ENCODE results near the gene RPP30.
"Not testable (repeated sequence)": the region's sequence is repeated elsewhere in the genome, so short reads cannot be mapped to it uniquely, and the experiment has no call there.

Gene RPP30

GRCh38 chr10:90879062-90879461, 7.3 kb downstream of the RPP30 start:
- no peaks in the 10 kb centered on the region for H3K9me3 ChIP-seq (ENCODE audit: low read length)
- H3K27me3 ChIP-seq (ENCODE audit: control insufficient read depth in 1 of 2, insufficient read depth in 2 of 2, low read length in 2 of 2) = no peaks in the 10 kb centered on the region
- H3K27ac ChIP-seq (ENCODE audit: low read depth, low read length) = no peak overlapping the region
- H3K9ac ChIP-seq (ENCODE audit: low read length) = no peak overlapping the region
- peaks cover 42% of the 10 kb centered on the region for H3K36me3 ChIP-seq (ENCODE audit: insufficient read depth, low read length)
- H3K4me1 ChIP-seq (ENCODE audit: insufficient read depth, low read length) = no peaks in the 10 kb centered on the region
- no peak overlapping the region for H3K4me3 ChIP-seq (ENCODE audit: low read depth in 1 of 2, low read length in 2 of 2)

- H3K9me3 ChIP-seq (ENCODE audit: low read length); H3K9ac ChIP-seq (ENCODE audit: low read length); H3K27me3 ChIP-seq (ENCODE audit: control insufficient read depth in 1 of 2, insufficient read depth in 2 of 2, low read length in 2 of 2); H3K27ac ChIP-seq (ENCODE audit: low read depth, low read length); H3K4me3 ChIP-seq (ENCODE audit: low read depth in 1 of 2, low read length in 2 of 2); H3K4me1 ChIP-seq (ENCODE audit: insufficient read depth, low read length): not testable (repeated sequence)
- H3K36me3 ChIP-seq (ENCODE audit: insufficient read depth, low read length) = peaks cover 42% of the 10 kb centered on the region
Measured at GRCh38 chr10:90880059-90880719, 8.4 kb downstream of the RPP30 start.

GRCh38 chr10:90884431-90884830, 12.7 kb downstream of the RPP30 start:
- Histone ChIP-seq H3K36me3 (ENCODE audit: insufficient read depth, low read length) (peaks cover 31% of the 10 kb centered on the region), H3K27ac (ENCODE audit: low read depth, low read length) (no peak overlapping the region), H3K9ac (ENCODE audit: low read length) (no peak overlapping the region), H3K27me3 (ENCODE audit: control insufficient read depth in 1 of 2, insufficient read depth in 2 of 2, low read length in 2 of 2) (no peaks in the 10 kb centered on the region), H3K4me1 (ENCODE audit: insufficient read depth, low read length) (no peaks in the 10 kb centered on the region), H3K9me3 (ENCODE audit: low read length) (no peaks in the 10 kb centered on the region), H3K4me3 (ENCODE audit: low read depth in 1 of 2, low read length in 2 of 2) (no peak overlapping the region)

GRCh38 chr10:90885176-90885575, 13.4 kb downstream of the RPP30 start:
- Histone ChIP-seq H3K4me1 (ENCODE audit: insufficient read depth, low read length) (no peaks in the 10 kb centered on the region), H3K9me3 (ENCODE audit: low read length) (no peaks in the 10 kb centered on the region), H3K4me3 (ENCODE audit: low read depth in 1 of 2, low read length in 2 of 2) (no peak overlapping the region), H3K27ac (ENCODE audit: low read depth, low read length) (no peak overlapping the region), H3K27me3 (ENCODE audit: control insufficient read depth in 1 of 2, insufficient read depth in 2 of 2, low read length in 2 of 2) (no peaks in the 10 kb centered on the region), H3K36me3 (ENCODE audit: insufficient read depth, low read length) (peaks cover 29% of the 10 kb centered on the region), H3K9ac (ENCODE audit: low read length) (no peak overlapping the region)

- no peaks in the 10 kb centered on the region for H3K27me3 ChIP-seq (ENCODE audit: control insufficient read depth in 1 of 2, insufficient read depth in 2 of 2, low read length in 2 of 2)
- peaks cover 22% of the 10 kb centered on the region for H3K36me3 ChIP-seq (ENCODE audit: insufficient read depth, low read length)
- no peak overlapping the region for H3K4me3 ChIP-seq (ENCODE audit: low read depth in 1 of 2, low read length in 2 of 2)
- no peaks in the 10 kb centered on the region for H3K4me1 ChIP-seq (ENCODE audit: insufficient read depth, low read length)
- no peak overlapping the region for H3K9ac ChIP-seq (ENCODE audit: low read length)
- no peaks in the 10 kb centered on the region for H3K9me3 ChIP-seq (ENCODE audit: low read length)
- H3K27ac ChIP-seq (ENCODE audit: low read depth, low read length) = no peak overlapping the region
Measured at GRCh38 chr10:90887555-90887954, 15.8 kb downstream of the RPP30 start.

- Histone ChIP-seq H3K27ac (ENCODE audit: low read depth, low read length) (no peak overlapping the region), H3K27me3 (ENCODE audit: control insufficient read depth in 1 of 2, insufficient read depth in 2 of 2, low read length in 2 of 2) (no peaks in the 10 kb centered on the region), H3K9ac (ENCODE audit: low read length) (no peak overlapping the region), H3K4me3 (ENCODE audit: low read depth in 1 of 2, low read length in 2 of 2) (no peak overlapping the region), H3K36me3 (ENCODE audit: insufficient read depth, low read length) (peaks cover 24% of the 10 kb centered on the region), H3K4me1 (ENCODE audit: insufficient read depth, low read length) (no peaks in the 10 kb centered on the region), H3K9me3 (ENCODE audit: low read length) (no peaks in the 10 kb centered on the region)
Measured at GRCh38 chr10:90888387-90888786, 16.6 kb downstream of the RPP30 start.

- Histone ChIP-seq H3K9ac (ENCODE audit: low read length) (no peak overlapping the region), H3K27ac (ENCODE audit: low read depth, low read length) (no peak overlapping the region), H3K4me1 (ENCODE audit: insufficient read depth, low read length) (no peaks in the 10 kb centered on the region), H3K4me3 (ENCODE audit: low read depth in 1 of 2, low read length in 2 of 2) (no peak overlapping the region), H3K36me3 (ENCODE audit: insufficient read depth, low read length) (peaks cover 33% of the 10 kb centered on the region), H3K27me3 (ENCODE audit: control insufficient read depth in 1 of 2, insufficient read depth in 2 of 2, low read length in 2 of 2) (no peaks in the 10 kb centered on the region), H3K9me3 (ENCODE audit: low read length) (no peaks in the 10 kb centered on the region)
Measured at GRCh38 chr10:90889636-90890035, 17.9 kb downstream of the RPP30 start.

GRCh38 chr10:90890347-90890746, 18.6 kb downstream of the RPP30 start:
- no peaks in the 10 kb centered on the region for H3K4me1 ChIP-seq (ENCODE audit: insufficient read depth, low read length)
- H3K27ac ChIP-seq (ENCODE audit: low read depth, low read length) = no peak overlapping the region
- H3K9me3 ChIP-seq (ENCODE audit: low read length) = no peaks in the 10 kb centered on the region
- H3K9ac ChIP-seq (ENCODE audit: low read length) = no peak overlapping the region
- H3K27me3 ChIP-seq (ENCODE audit: control insufficient read depth in 1 of 2, insufficient read depth in 2 of 2, low read length in 2 of 2) = no peaks in the 10 kb centered on the region
- H3K4me3 ChIP-seq (ENCODE audit: low read depth in 1 of 2, low read length in 2 of 2) = no peak overlapping the region
- H3K36me3 ChIP-seq (ENCODE audit: insufficient read depth, low read length) = peaks cover 37% of the 10 kb centered on the region

- no peaks in the 10 kb centered on the region for H3K4me1 ChIP-seq (ENCODE audit: insufficient read depth, low read length)
- no peak overlapping the region for H3K9ac ChIP-seq (ENCODE audit: low read length)
- H3K4me3 ChIP-seq (ENCODE audit: low read depth in 1 of 2, low read length in 2 of 2) = no peak overlapping the region
- H3K36me3 ChIP-seq (ENCODE audit: insufficient read depth, low read length) = peaks cover 24% of the 10 kb centered on the region
- no peak overlapping the region for H3K27ac ChIP-seq (ENCODE audit: low read depth, low read length)
- H3K27me3 ChIP-seq (ENCODE audit: control insufficient read depth in 1 of 2, insufficient read depth in 2 of 2, low read length in 2 of 2) = no peaks in the 10 kb centered on the region
- H3K9me3 ChIP-seq (ENCODE audit: low read length) = no peaks in the 10 kb centered on the region
Measured at GRCh38 chr10:90893190-90893589, 21.4 kb downstream of the RPP30 start.

- H3K27ac ChIP-seq (ENCODE audit: low read depth, low read length); H3K27me3 ChIP-seq (ENCODE audit: control insufficient read depth in 1 of 2, insufficient read depth in 2 of 2, low read length in 2 of 2); H3K4me1 ChIP-seq (ENCODE audit: insufficient read depth, low read length); H3K4me3 ChIP-seq (ENCODE audit: low read depth in 1 of 2, low read length in 2 of 2); H3K9ac ChIP-seq (ENCODE audit: low read length); H3K9me3 ChIP-seq (ENCODE audit: low read length): not testable (repeated sequence)
- H3K36me3 ChIP-seq (ENCODE audit: insufficient read depth, low read length) = peaks cover 31% of the 10 kb centered on the region
Measured at GRCh38 chr10:90896916-90897315, 25.1 kb downstream of the RPP30 start.

- peaks cover 14% of the 10 kb centered on the region for H3K36me3 ChIP-seq (ENCODE audit: insufficient read depth, low read length)
- no peaks in the 10 kb centered on the region for H3K27me3 ChIP-seq (ENCODE audit: control insufficient read depth in 1 of 2, insufficient read depth in 2 of 2, low read length in 2 of 2)
- no peak overlapping the region for H3K27ac ChIP-seq (ENCODE audit: low read depth, low read length)
- H3K9ac ChIP-seq (ENCODE audit: low read length) = no peak overlapping the region
- H3K4me3 ChIP-seq (ENCODE audit: low read depth in 1 of 2, low read length in 2 of 2) = no peak overlapping the region
- H3K4me1 ChIP-seq (ENCODE audit: insufficient read depth, low read length) = no peaks in the 10 kb centered on the region
- no peaks in the 10 kb centered on the region for H3K9me3 ChIP-seq (ENCODE audit: low read length)
Measured at GRCh38 chr10:90905925-90906324, 34.2 kb downstream of the RPP30 start.

- no peaks in the 10 kb centered on the region for H3K4me1 ChIP-seq (ENCODE audit: insufficient read depth, low read length)
- H3K9me3 ChIP-seq (ENCODE audit: low read length) = no peaks in the 10 kb centered on the region
- H3K27me3 ChIP-seq (ENCODE audit: control insufficient read depth in 1 of 2, insufficient read depth in 2 of 2, low read length in 2 of 2) = no peaks in the 10 kb centered on the region
- H3K27ac ChIP-seq (ENCODE audit: low read depth, low read length) = no peak overlapping the region
- H3K9ac ChIP-seq (ENCODE audit: low read length) = no peak overlapping the region
- no peak overlapping the region for H3K4me3 ChIP-seq (ENCODE audit: low read depth in 1 of 2, low read length in 2 of 2)
- peaks cover 9% of the 10 kb centered on the region for H3K36me3 ChIP-seq (ENCODE audit: insufficient read depth, low read length)
Measured at GRCh38 chr10:90906596-90906995, 34.8 kb downstream of the RPP30 start.
